Skeletal muscle cell (primary cell): ENCODE measurements around the gene IFI30.
"Not testable (repeated sequence)": the region's sequence is repeated elsewhere in the genome, so short reads cannot be mapped to it uniquely, and the experiment has no call there.

Experiments
- DNase-seq: peaks from one replicate; pipeline ENCODE4 v3.0.0-alpha.2; 2010; ENCODE audit warnings: low read depth
- H3K4me3 ChIP-seq: 2 replicates; pipeline ENCODE4 v1.5.1; 2011; ENCODE audit warnings: low read depth, mild to moderate bottlenecking, control low read depth, low read length, moderate library complexity

IFI30 gene

DNA sequence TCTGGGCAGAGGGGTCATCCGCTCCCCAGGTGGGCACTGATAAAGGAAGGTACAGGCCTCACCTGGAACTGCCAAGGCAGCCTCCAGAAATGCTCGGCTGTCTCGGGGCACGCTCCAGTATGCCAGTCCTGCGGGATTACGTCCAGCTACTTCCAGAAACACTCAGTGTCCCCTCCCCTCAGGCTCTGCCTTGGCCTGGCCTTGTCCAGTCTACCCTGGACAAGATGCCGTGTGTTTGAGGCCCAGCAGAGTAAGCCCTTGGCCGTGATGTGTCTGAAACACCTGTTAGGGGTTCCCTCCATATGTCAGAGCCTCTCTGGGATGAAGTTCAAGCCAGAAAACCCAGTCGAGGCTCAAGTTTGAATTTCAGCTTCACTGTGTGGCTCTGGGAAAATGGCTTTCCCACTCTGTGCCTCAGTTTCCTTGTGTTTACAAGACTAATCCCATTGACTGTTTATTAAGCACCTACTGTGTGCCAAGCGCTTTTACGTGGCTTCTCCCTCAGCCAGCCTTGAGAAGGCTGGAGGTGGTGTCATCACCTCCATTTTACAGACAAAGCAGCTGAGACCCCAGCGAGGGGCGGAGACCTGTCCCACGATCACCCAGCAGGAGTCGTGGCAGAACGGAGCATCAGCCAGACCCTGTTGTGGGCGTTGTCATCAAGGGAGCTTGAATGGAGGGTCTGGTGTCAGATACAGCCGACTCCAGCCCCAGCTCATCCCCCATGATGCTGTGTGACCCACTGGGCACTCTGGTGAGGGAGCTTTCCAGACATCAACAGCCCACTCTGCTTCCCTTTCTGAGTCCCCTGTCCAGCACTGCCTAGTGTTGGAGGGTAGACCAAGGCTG lies 22.6 kb upstream of the IFI30 start:
- H3K4me3 ChIP-seq = no peak overlapping the region
- no peak for DNase-seq

DNA sequence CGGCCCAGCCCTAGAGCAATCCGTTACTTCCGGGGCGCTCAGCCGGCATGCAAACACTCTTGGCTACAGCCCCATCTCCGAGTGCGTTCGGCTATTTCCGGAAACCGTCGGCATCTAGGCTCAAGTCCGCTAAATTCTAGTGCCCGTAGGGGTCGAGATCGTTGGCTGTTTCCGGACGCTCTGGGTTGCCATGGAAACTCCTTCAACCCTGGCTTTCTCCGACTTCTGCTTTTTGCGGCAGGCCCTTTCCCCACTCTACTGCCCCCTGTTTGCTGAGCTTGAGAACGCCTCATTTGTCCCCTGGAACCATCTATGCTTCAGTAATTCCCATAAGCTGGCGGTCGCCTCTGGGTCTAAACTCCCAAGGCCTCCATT lies 21.2 kb upstream of the IFI30 start:
- peak overlapping the region; percentile 55 for H3K4me3 ChIP-seq
- peak; percentile 90 for DNase-seq

DNA sequence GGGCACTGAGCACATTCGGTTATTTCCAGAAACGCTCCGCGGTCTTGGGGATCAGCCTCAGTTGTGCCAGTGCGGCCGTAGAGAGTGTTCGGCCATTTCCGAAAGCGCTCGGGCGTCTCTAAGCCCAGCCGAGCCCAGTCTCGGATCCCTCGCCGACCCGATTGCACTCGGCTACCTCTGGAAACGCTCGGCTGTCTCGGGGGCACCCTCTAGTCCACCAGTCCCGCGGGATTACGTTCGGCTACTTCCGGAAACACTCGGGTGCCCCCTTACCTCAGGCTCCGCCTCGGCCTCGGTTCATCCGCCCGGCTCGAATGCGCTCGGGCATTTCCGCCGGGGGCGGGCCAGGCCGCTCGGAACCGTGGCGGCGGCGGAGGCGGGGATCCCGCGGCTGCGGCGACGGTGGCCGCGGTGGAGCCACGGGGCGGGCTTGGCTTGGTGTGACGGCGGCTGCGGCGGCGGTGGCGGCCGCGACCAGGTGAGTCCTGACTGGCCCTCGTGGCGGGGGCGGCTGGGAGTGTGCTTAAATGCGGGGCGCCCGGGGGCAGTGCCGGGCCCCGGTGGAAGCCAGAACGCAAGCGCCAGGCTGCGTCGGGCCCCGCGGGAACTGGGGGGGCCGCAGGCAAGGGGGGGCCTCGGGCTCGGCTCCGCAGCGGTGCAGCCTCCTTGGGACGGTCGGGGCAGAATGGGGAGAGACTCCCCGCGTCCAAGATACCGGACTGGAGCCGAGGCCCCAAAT lies 20.6 kb upstream of the IFI30 start, which contains the start of gene PIK3R2:
TSS of gene PIK3R2 (plus strand) at position 347 of the 739 bp plus-strand sequence. CDS start 2,717 bp downstream, outside the sequence.
- DNase-seq = peak; percentile 90
- H3K4me3 ChIP-seq = peak within 1 kb of the TSS; percentile 93

- no peak for DNase-seq
- peak overlapping the region; percentile 93 for H3K4me3 ChIP-seq
Observed at GRCh38 chr19:18153556-18154134, 20.0 kb upstream of the IFI30 start.

GRCh38 chr19:18155095-18156087 lies 18.2 kb upstream of the IFI30 start:
- no peak overlapping the region for H3K4me3 ChIP-seq
- no peak for DNase-seq

DNA sequence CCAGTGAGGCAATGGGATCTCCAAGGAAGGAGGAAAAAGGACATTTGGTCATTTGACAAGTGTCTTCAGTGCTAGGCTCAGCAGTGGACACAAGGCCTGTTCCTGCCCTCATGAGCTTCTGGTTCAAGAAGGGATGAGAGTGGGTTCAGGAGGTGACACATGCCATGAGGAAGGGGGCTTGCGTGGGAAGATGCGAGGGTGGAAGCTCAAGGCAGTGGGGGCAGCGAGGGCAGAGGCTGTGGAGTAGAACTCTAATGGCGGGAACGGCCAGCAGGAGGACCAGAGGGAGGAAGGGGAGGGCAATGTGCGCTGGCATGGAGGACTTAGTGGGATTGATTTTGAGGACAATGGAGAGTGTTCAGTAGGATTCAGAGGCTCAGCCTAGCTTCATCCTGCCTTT lies 17.3 kb upstream of the IFI30 start:
- no peak overlapping the region for H3K4me3 ChIP-seq
- DNase-seq = no peak

- DNase-seq = peak; percentile 65
- H3K4me3 ChIP-seq = no peak overlapping the region
Observed at GRCh38 chr19:18156841-18157464, 16.7 kb upstream of the IFI30 start.

DNA sequence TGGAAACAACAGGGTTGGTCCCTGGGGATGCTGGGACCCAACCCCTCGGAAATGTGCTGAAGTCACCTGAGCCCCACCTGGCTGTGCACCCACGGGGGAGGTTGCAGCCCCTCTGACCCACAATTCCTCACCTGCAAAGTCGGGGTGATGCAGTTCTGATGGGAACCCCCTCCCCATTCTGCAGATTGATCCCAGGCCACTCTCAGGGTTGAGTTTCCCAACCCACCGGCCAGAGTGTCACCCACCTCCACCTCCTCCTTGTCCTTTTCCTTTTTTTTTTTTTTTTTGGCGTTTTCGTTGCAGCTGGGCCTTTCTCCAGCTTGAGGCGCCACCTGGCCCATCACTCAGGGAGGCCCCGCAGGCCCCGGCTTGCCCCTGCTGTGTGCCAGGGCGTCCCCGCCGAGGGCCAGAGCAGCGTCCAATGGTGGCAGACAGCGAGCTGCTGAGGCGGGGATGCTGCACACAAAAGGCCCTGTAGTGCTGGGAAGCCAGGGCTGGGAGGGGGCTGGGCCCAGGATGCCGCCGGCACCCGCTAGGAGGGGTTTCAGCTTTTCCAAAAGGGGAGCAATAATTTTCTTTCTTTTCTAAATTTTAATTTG lies 16.0 kb upstream of the IFI30 start:
- no peak for DNase-seq
- H3K4me3 ChIP-seq = no peak overlapping the region

DNA sequence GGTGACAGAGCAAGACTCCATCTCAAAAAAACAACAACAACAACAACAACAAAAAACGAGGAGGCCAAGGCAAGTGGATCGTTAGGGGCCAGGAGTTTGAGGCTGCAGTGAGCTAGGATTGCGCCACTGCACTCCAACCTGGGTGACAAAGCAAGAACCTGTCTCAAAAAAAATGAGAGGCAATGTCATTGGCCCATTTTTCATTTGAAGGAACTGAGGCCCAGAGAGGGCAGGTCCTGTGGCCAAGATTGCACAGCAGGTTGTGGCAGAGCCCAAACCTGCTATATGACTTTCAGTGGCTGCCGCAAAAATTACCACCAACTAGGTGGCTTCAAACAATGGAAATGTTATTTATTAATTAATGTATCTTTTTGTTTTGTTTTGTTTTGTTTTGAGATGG lies 15.1 kb upstream of the IFI30 start:
- H3K4me3 ChIP-seq = no peak overlapping the region
- DNase-seq = no peak

DNA sequence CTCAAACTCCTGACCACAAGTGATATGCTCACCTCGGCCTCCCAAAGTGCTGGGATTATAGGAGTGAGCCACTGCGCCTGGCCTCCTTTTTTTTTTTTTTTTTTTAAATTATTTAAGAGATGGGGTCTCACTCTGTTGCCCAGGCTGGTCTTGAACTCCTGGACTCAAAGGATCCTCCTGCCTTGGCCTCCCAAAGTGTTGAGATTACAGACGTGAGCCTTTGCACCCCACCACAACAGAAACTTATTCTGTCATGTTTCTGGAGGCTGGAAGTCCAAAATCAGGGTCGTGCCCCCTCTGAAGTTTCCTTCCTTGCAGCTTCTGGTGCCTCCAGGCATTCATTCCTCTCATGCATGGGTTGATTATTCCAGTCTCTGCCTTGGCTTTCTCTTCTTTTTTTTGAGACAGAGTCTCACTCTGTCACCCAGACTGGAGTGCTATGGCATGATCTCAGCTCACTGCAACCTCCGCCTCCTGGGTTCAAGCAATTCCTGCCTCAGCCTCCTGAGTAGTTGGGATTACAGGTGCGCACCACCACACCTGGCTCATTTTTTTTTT lies 14.5 kb upstream of the IFI30 start:
- H3K4me3 ChIP-seq, DNase-seq: not testable (repeated sequence)

- no peak for DNase-seq
- H3K4me3 ChIP-seq = no peak overlapping the region
Observed at GRCh38 chr19:18159810-18160209, 13.8 kb upstream of the IFI30 start.

- no peak for DNase-seq
- H3K4me3 ChIP-seq = peak overlapping the region; percentile 24
Observed at GRCh38 chr19:18160493-18160970, 13.1 kb upstream of the IFI30 start.

DNA sequence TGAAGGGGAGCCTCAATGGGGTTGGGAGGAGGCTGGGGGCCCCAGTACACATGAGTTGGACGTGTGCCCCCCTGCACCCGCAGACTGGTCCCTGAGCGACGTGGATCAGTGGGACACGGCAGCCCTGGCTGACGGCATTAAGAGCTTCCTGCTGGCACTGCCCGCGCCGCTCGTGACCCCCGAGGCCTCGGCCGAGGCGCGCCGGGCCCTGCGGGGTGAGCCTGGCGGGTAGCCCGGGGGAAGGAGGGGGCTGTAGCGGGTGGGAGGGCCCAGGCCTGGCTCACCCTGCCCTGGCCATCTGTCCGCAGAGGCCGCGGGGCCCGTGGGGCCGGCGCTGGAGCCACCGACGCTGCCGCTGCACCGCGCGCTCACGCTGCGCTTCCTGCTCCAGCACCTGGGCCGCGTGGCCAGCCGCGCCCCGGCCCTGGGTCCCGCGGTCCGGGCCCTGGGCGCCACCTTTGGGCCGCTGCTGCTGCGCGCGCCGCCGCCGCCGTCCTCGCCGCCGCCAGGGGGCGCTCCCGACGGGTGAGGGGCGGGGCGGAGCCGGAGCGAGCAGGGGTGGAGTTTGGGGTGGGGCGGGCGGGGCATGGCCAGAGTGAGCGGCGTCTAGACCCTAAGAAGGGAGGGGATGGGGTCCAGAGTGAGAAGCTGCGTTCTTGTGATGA lies 12.5 kb upstream of the IFI30 start:
- no peak for DNase-seq
- peak overlapping the region; percentile 24 for H3K4me3 ChIP-seq

DNA sequence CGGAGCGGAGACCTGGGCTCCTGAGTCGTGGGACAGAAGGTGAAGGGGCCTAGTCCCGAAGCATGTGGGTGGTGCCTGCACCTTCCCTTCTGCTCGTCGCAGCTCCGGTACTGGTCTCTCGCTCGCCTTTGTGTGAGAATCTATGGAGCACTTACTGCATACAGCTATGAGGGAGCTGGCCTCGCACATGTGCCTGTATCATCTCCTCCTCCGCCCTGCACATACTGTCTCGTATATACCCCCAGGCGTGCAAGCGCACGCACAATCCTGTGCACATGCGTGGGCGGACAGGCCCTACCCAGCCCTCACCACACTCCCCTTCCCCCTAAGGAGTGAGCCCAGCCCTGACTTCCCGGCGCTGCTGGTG lies 12.0 kb upstream of the IFI30 start:
- DNase-seq = no peak
- peak overlapping the region; percentile 17 for H3K4me3 ChIP-seq

DNA sequence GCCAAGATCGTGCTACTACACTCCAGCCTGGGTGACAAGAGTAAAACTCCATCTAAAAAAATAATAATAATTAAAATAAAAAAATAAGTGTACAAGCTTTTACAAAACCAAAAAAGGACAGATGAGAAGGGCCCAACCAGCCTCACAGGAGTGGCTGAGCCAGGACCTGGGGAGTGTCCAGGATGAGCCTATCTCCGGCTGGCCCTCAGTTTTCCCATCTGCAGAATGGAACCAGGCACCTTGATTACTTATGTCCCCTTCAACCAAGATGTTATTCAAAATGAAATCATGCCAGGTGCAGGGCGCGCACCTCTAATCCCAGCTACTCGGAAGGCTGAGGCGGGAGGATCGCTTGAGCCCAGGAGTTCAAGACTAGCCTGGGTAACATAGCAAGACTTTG lies 9.5 kb upstream of the IFI30 start:
- no peak overlapping the region for H3K4me3 ChIP-seq
- no peak for DNase-seq

DNA sequence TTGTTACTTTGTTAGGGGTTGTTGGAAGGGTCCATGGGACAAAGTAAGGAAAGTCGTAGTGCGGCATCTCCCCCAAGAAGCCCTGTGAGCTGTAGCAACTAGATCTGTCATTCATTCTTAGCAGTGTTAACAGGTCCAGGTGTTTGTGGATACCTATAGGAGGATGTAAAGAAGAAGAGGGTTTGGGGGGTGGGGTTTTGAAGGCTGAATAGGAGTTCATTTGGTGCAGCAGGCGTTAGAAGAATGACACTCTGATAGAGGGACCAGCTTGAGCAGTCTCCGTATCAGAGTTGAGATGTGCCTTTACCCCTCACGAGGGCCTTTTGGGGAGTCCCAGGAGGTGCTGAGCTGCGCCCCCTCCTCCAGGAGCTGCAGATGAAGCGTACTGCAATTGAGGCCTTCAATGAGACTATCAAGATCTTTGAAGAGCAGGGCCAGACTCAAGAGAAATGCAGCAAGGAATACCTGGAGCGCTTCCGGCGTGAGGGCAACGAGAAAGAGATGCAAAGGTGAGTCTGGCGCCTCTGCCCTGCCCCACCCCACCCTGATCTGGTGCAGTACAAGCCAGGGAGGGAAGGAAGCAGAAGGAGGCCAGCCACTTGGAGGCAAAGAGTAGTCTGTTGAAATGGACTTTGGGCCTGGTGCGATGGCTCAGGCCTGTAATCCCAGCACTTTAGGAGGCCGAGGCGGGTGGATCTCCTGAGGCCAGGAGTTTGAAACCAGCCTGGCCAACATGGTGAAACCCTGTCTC lies 7.6 kb upstream of the IFI30 start:
- H3K4me3 ChIP-seq = no peak overlapping the region
- DNase-seq = no peak

DNA sequence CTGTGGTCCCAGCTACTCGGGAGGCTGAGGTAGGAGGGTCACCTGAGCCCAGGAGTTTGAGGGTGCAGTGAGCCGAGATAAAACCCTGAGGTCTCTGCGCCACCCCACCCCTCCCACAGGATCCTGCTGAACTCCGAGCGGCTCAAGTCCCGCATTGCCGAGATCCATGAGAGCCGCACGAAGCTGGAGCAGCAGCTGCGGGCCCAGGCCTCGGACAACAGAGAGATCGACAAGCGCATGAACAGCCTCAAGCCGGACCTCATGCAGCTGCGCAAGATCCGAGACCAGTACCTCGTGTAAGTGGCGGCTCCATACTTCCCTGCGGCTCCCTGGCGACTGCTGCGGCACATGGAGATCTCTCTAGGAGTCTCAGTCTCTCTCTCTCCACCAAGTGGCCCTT lies 6.6 kb upstream of the IFI30 start:
- H3K4me3 ChIP-seq = no peak overlapping the region
- DNase-seq = no peak
